Thyroid gland (tissue), 4 donors: ENCODE results near the gene TMEM229B. TPM values are rescaled to one million over a fixed set of nuclear protein-coding genes. Genes with fewer than 3 reads are reported as not detected.
A peak's percentile ranks its signal among the peaks of the same experiment; 100 is the strongest.
"Not testable (repeated sequence)": the region's sequence is repeated elsewhere in the genome, so short reads cannot be mapped to it uniquely, and the experiment has no call there.

ENCODE experiments used
- DNase-seq, 2 donors: peaks; one replicate each; pipeline ENCODE4 v3.0.0-alpha.2; 2019
- H3K27ac ChIP-seq, 3 donors: fragments of 200-600 bp; sonication (generic); 1 replicate in 2 of 3; 2 replicates in 1 of 3; pipeline ENCODE4 v1.5.1; 2016 to 2019; ENCODE audit warnings: mild to moderate bottlenecking in 1 of 3, moderate library complexity in 1 of 3
- H3K27me3 ChIP-seq: fragments of 200-600 bp; sonication (generic); one replicate; pipeline ENCODE4 v1.5.1; 2019
- H3K36me3 ChIP-seq, 2 donors: fragments of 200-600 bp; sonication (generic); one replicate each; pipeline ENCODE4 v1.5.1; 2016 to 2019
- H3K4me1 ChIP-seq, 2 donors: fragments of 200-600 bp; sonication (generic); one replicate each; pipeline ENCODE4 v1.5.1; 2017 to 2019
- H3K4me3 ChIP-seq, 3 donors: fragments of 200-600 bp; sonication (generic); replicated peaks in 1 of 3; 1 replicate in 2 of 3; 2 replicates in 1 of 3; pipeline ENCODE4 v1.5.1; 2016; ENCODE audit warnings: mild to moderate bottlenecking in 1 of 3
- H3K9me3 ChIP-seq: fragments of 200-600 bp; sonication (generic); one replicate; pipeline ENCODE4 v1.5.1; 2017
- CTCF ChIP-seq, 6 experiments: fragments of 200-600 bp in 3 of 6; fragments of 450-650 bp in 3 of 6; sonication (generic) in 3 of 6; IDR thresholded peaks; one replicate each; pipeline ENCODE4 v1.5.1; 2016 to 2019; ENCODE audit warnings: antibody characterized with exemption in 6 of 6, mild to moderate bottlenecking in 2 of 6, inconsistent platforms in 1 of 6, moderate library complexity in 1 of 6
- POLR2A ChIP-seq, 2 donors: fragments of 450-650 bp; IDR thresholded peaks; one replicate each; pipeline ENCODE4 v1.6.1; 2017; ENCODE audit warnings: antibody characterized with exemption in 2 of 2, mild to moderate bottlenecking in 2 of 2, moderate library complexity in 1 of 2
- WGBS, 2 donors: methylation state at CpG; one replicate each; pipeline ENCODE4 v1.1.5; 2017; 5-methylcytosine and 5-hydroxymethylcytosine counted together
- intact Hi-C: fragments of 100-400 bp; cut with DNase I; formaldehyde crosslinking; loops from one replicate; pipeline ENCODE4 v1.15.1; 2023
- total RNA-seq, 4 donors: library from RNA; depleted of rRNA; stranded (reverse); fragments of >200 nt; gene quantifications; one replicate each; pipeline ENCODE4 v1.2.3, GENCODE V29; 2016

TMEM229B gene
- total RNA-seq, 4 donors from 2014 or later: 27.3 to 63.5 (median 35.0) TPM

GRCh38 chr14:67456732-67457131 is 31.8 kb downstream of the TMEM229B start:
- Histone ChIP-seq H3K27me3 (no peaks in the 10 kb centered on the region), H3K9me3 (no peaks in the 10 kb centered on the region), H3K4me1 (peaks cover 9 to 18% of the 10 kb centered on the region in 2 donors), H3K27ac (no peak overlapping the region), H3K36me3 (no peaks in the 10 kb centered on the region), H3K4me3 (no peak overlapping the region)
- DNase-seq: no peak
- TF ChIP-seq POLR2A (IDR thresholded peaks at IDR 0.05) (no peak), CTCF (IDR thresholded peaks at IDR 0.05) (no peak)
- WGBS, 2 donors: 83 to 93% methylated on average over 5 of the region's 5 CpGs
- intact Hi-C loops: no loop called here

- Histone ChIP-seq H3K27me3 (no peaks in the 10 kb centered on the region), H3K9me3 (no peaks in the 10 kb centered on the region), H3K27ac (no peak overlapping the region), H3K36me3 (no peaks in the 10 kb centered on the region), H3K4me3 (no peak overlapping the region), H3K4me1 (peaks cover 5 to 10% of the 10 kb centered on the region in 2 donors)
- TF ChIP-seq POLR2A (IDR thresholded peaks at IDR 0.05) (no peak), CTCF (IDR thresholded peaks at IDR 0.05) (no peak)
- WGBS, 2 donors: 85 to 89% methylated on average over 5 of the region's 5 CpGs
- intact Hi-C loops: no loop called here
- no peak for DNase-seq
Measured at GRCh38 chr14:67453575-67454300, 34.8 kb downstream of the TMEM229B start.

- H3K4me1 ChIP-seq, H3K4me3 ChIP-seq, H3K27me3 ChIP-seq, DNase-seq, H3K27ac ChIP-seq, H3K9me3 ChIP-seq, H3K36me3 ChIP-seq, intact Hi-C loops: not testable (repeated sequence)
- 93 to 94% methylated on average over 6 of the region's 6 CpGs for WGBS, 2 donors
Measured at GRCh38 chr14:67451667-67452066, 36.9 kb downstream of the TMEM229B start.

GRCh38 chr14:67449096-67449495 is 39.4 kb downstream of the TMEM229B start:
- no peak for DNase-seq
- H3K9me3 ChIP-seq: no peaks in the 10 kb centered on the region
- H3K36me3 ChIP-seq: no peaks in the 10 kb centered on the region
- no peak for TF ChIP-seq POLR2A (IDR thresholded peaks at IDR 0.05)
- no peak for TF ChIP-seq CTCF (IDR thresholded peaks at IDR 0.05)
- H3K4me3 ChIP-seq: no peak overlapping the region
- H3K4me1 ChIP-seq: peaks cover 7 to 19% of the 10 kb centered on the region in 2 donors
- H3K27ac ChIP-seq: no peak overlapping the region
- 71 to 95% methylated on average over 2 of the region's 2 CpGs for WGBS, 2 donors
- H3K27me3 ChIP-seq: no peaks in the 10 kb centered on the region
- intact Hi-C loops: no loop called here

GRCh38 chr14:67447033-67447381 is 41.5 kb downstream of the TMEM229B start:
- WGBS, 2 donors: 93 to 94% methylated on average over 1 of the region's 1 CpG
- H3K9me3 ChIP-seq: no peaks in the 10 kb centered on the region
- peak overlapping the region; percentile 27 to 50 (median 40) for H3K27ac ChIP-seq

More at GRCh38 chr14:67447033-67447381, 41.5 kb downstream of the TMEM229B start:
- Histone ChIP-seq H3K36me3 (no peaks in the 10 kb centered on the region), H3K4me3 (no peak overlapping the region), H3K27me3 (no peaks in the 10 kb centered on the region), H3K4me1 (peaks cover 7 to 19% of the 10 kb centered on the region in 2 donors)
- TF ChIP-seq CTCF (IDR thresholded peaks at IDR 0.05): no peak
- no peak for TF ChIP-seq POLR2A (IDR thresholded peaks at IDR 0.05)
- no peak for DNase-seq
- intact Hi-C loops: no loop called here
